Loucy (cell line): ENCODE results near the gene BTBD19.

Source experiments
- H2AFZ ChIP-seq: fragments of 200-600 bp; sonication (generic); 2 replicates; pipeline ENCODE4 v1.6.0; 2016; ENCODE audit warnings: antibody characterized with exemption, mild to moderate bottlenecking, low read length, moderate library complexity
- H3F3A ChIP-seq: fragments of 200-600 bp; 2 replicates; pipeline ENCODE4 v1.6.0; 2016; ENCODE audit warnings: antibody characterized with exemption, low read depth, mild to moderate bottlenecking
- H3K27me3 ChIP-seq: fragments of 200-600 bp; sonication (generic); 2 replicates; pipeline ENCODE4 v1.6.1; 2014; ENCODE audit warnings: low read length, mild to moderate bottlenecking; ENCODE audit not compliant: insufficient read depth, poor library complexity, severe bottlenecking
- H3K36me3 ChIP-seq: fragments of 200-600 bp; sonication (generic); 2 replicates; pipeline ENCODE4 v1.6.1; 2016; ENCODE audit warnings: low read length; ENCODE audit not compliant: insufficient read depth
- H3K4me1 ChIP-seq: fragments of 200-600 bp; sonication (generic); 2 replicates; pipeline ENCODE4 v1.5.1; 2014; ENCODE audit warnings: low read length, mild to moderate bottlenecking; ENCODE audit not compliant: insufficient read depth, poor library complexity, severe bottlenecking
- H3K4me2 ChIP-seq: fragments of 200-600 bp; sonication (generic); 2 replicates; pipeline ENCODE4 v1.6.0; 2014; ENCODE audit warnings: antibody characterized with exemption, low read length, low read depth, mild to moderate bottlenecking; ENCODE audit not compliant: poor library complexity, severe bottlenecking
- H3K4me3 ChIP-seq: fragments of 200-600 bp; sonication (generic); 2 replicates; pipeline ENCODE4 v1.5.1; 2014; ENCODE audit warnings: low read length, mild to moderate bottlenecking, mixed read lengths; ENCODE audit not compliant: poor library complexity, severe bottlenecking
- H3K79me2 ChIP-seq: fragments of 200-600 bp; sonication (generic); 2 replicates; pipeline ENCODE4 v1.6.1; 2014; ENCODE audit warnings: low read length; ENCODE audit not compliant: insufficient read depth
- H3K9ac ChIP-seq: fragments of 200-600 bp; sonication (generic); 2 replicates; pipeline ENCODE4 v1.6.0; 2014; ENCODE audit warnings: mild to moderate bottlenecking, low read depth, low read length, moderate library complexity; ENCODE audit not compliant: poor library complexity, severe bottlenecking
- H3K9me2 ChIP-seq: fragments of 200-600 bp; sonication (generic); replicated peaks from 2 replicates; pipeline ENCODE4 v1.6.1; 2016; ENCODE audit warnings: low read depth, low read length, mixed read lengths
- H3K9me3 ChIP-seq: fragments of 200-600 bp; sonication (generic); 2 replicates; pipeline ENCODE4 v1.6.1; 2014; ENCODE audit warnings: mild to moderate bottlenecking, antibody characterized with exemption, low read length, low read depth; ENCODE audit not compliant: insufficient read depth
- H4K20me1 ChIP-seq: fragments of 200-600 bp; sonication (generic); 2 replicates; pipeline ENCODE4 v1.6.0; 2014; ENCODE audit warnings: antibody characterized with exemption, low read length, mild to moderate bottlenecking; ENCODE audit not compliant: insufficient read depth, poor library complexity, severe bottlenecking
- EZH2phosphoT487 ChIP-seq: fragments of 200-600 bp; IDR thresholded peaks from 2 replicates; pipeline ENCODE4 v1.6.1; 2018; ENCODE audit warnings: antibody characterized with exemption, mild to moderate bottlenecking, moderate library complexity, borderline replicate concordance
- TF ChIP-seq, protein P1 (sequence below): fragments of 200-600 bp; sonication (generic); conservative IDR thresholded peaks from 2 replicates; pipeline ENCODE4 v1.5.1; 2014; ENCODE audit warnings: mild to moderate bottlenecking, antibody characterized with exemption, low read length

BTBD19 gene

DNA sequence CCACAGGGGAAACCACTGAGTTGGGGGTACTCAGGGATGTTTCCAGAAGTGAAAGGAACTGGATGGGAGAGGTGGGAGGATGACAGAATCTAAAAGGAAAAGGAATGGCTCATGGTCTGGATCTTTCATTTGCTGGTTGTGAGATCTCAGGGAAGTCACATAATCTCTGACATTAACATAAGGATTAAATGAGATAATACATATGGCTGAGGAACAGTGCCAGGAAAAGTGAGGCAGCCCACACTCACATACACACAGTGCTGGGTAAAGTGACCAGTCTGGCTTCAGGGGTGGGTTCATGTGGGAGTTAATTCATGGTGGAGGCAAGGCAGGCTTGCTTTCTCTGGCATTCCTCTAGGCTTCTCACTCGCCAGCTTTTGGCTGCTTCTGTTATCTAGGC lies 38.7 kb downstream of the BTBD19 start:
- Histone ChIP-seq H4K20me1 (no peaks in the 10 kb centered on the region), H3K9me2 (no peaks in the 10 kb centered on the region), H3K27me3 (no peaks in the 10 kb centered on the region), H3K4me2 (no peak overlapping the region), H3K79me2 (no peaks in the 10 kb centered on the region), H3F3A (no peaks in the 10 kb centered on the region), H2AFZ (no peak overlapping the region), H3K36me3 (no peaks in the 10 kb centered on the region; the same call in 1 of the 2 replicates), H3K9me3 (no peaks in the 10 kb centered on the region), H3K4me1 (peaks cover 7% of the 10 kb centered on the region), H3K9ac (no peak overlapping the region), H3K4me3 (no peak overlapping the region)
- TF ChIP-seq, protein P1, sequence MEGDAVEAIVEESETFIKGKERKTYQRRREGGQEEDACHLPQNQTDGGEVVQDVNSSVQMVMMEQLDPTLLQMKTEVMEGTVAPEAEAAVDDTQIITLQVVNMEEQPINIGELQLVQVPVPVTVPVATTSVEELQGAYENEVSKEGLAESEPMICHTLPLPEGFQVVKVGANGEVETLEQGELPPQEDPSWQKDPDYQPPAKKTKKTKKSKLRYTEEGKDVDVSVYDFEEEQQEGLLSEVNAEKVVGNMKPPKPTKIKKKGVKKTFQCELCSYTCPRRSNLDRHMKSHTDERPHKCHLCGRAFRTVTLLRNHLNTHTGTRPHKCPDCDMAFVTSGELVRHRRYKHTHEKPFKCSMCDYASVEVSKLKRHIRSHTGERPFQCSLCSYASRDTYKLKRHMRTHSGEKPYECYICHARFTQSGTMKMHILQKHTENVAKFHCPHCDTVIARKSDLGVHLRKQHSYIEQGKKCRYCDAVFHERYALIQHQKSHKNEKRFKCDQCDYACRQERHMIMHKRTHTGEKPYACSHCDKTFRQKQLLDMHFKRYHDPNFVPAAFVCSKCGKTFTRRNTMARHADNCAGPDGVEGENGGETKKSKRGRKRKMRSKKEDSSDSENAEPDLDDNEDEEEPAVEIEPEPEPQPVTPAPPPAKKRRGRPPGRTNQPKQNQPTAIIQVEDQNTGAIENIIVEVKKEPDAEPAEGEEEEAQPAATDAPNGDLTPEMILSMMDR, result no peak
- no peak for TF ChIP-seq EZH2phosphoT487

DNA sequence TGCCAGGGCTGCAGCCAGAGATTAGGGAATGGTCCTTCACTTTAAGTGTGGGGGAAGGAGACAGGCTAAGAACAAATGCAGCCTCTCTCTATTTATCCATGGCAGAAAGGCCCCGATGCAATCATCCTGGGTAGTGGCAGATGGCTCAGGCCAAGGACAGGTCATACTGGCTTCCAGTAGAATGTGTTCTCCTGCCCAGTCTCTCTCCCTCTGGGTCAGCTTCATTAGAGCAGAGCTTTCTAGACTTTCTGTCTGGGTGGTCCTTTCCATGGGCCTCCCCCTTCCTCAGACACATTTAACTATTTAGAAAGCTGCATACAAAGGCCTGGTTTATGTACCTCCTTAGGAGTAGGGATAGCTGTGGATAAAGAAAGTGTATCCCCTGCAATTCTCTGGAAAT lies 39.5 kb downstream of the BTBD19 start:
- Histone ChIP-seq H3K4me1 (peaks cover 4% of the 10 kb centered on the region), H2AFZ (no peak overlapping the region), H3K36me3 (no peaks in the 10 kb centered on the region; the same call in 1 of the 2 replicates), H3K9me2 (no peaks in the 10 kb centered on the region), H3F3A (no peaks in the 10 kb centered on the region), H3K4me2 (no peak overlapping the region), H3K9ac (no peak overlapping the region), H3K27me3 (no peaks in the 10 kb centered on the region), H3K4me3 (no peak overlapping the region), H3K79me2 (no peaks in the 10 kb centered on the region), H4K20me1 (no peaks in the 10 kb centered on the region), H3K9me3 (no peaks in the 10 kb centered on the region)
- TF ChIP-seq, protein P1, result no peak

DNA sequence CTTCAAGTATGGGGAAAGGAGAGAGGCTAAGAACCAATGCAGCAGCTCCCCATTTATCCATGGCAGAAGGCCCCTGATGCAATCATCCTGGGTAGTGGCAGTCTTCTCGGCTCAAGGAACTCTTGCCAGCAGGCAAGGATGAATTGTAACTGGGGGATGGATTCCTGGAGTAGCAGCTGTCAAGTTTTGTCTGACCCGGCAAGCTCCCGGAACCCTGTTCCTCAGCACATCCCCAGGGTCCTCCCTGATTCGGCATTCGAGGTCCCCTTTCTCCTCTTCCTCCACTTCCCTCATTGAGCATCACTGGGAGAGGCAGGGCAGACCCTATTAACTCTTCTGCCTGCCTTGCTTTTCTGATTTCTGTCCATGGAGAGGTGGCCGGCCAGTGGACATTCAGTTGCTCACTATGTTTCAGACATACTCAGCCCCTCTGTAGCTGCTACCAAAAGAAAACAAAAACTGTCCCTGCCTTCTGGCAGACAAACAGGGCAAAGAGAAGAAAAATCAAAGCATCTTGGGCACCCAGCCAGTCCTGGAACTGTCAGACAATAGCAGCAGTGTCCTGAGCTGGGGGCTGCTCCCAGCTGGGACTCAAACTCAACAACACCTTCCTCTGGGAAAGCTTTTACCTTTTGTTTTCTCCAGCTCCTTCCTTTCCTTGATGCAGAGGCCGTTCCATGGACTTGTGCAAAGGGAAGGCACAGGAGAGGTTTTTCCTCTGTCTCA lies 40.3 kb downstream of the BTBD19 start:
- H3K27me3 ChIP-seq, result no peaks in the 10 kb centered on the region
- TF ChIP-seq, protein P1, result no peak
- TF ChIP-seq EZH2phosphoT487, result no peak
- no peak overlapping the region for H3K9ac ChIP-seq
- H3K79me2 ChIP-seq, result no peaks in the 10 kb centered on the region
- no peaks in the 10 kb centered on the region; the same call in 1 of the 2 replicates for H3K36me3 ChIP-seq
- no peak overlapping the region for H3K4me3 ChIP-seq
- no peak overlapping the region for H2AFZ ChIP-seq
- H3K9me2 ChIP-seq, result no peaks in the 10 kb centered on the region
- no peaks in the 10 kb centered on the region for H3K4me1 ChIP-seq
- no peaks in the 10 kb centered on the region for H3K9me3 ChIP-seq
- H3K4me2 ChIP-seq, result no peak overlapping the region
- H4K20me1 ChIP-seq, result no peaks in the 10 kb centered on the region
- H3F3A ChIP-seq, result no peaks in the 10 kb centered on the region
